AG09319 (cell line): ENCODE measurements around the gene NDUFS7.

ENCODE experiments used
- DNase-seq: peaks from one replicate; pipeline ENCODE4 v3.0.0-alpha.2; 2010; ENCODE audit warnings: low read depth; ENCODE audit errors: extremely low read depth
- CTCF ChIP-seq: IDR thresholded peaks from 2 replicates; pipeline ENCODE4 v1.5.1; 2011; ENCODE audit warnings: low read depth, mild to moderate bottlenecking, inconsistent platforms, low read length, moderate library complexity

Gene NDUFS7

GRCh38 chr19:1428738-1429391 is 45.2 kb downstream of the NDUFS7 start:
- no peak for DNase-seq
- TF ChIP-seq CTCF = no peak

GRCh38 chr19:1429750-1430149 is 46.0 kb downstream of the NDUFS7 start:
- DNase-seq = no peak
- no peak for TF ChIP-seq CTCF

- no peak for TF ChIP-seq CTCF
- no peak for DNase-seq
Measured at GRCh38 chr19:1430246-1430645, 46.5 kb downstream of the NDUFS7 start.

GRCh38 chr19:1431759-1432506 is 48.2 kb downstream of the NDUFS7 start:
- TF ChIP-seq CTCF = no peak
- DNase-seq = no peak

- TF ChIP-seq CTCF = no peak
- DNase-seq = no peak
Measured at GRCh38 chr19:1432507-1432887, 48.8 kb downstream of the NDUFS7 start.

- TF ChIP-seq CTCF = no peak
- no peak for DNase-seq
Measured at GRCh38 chr19:1433119-1434039, 49.7 kb downstream of the NDUFS7 start.

GRCh38 chr19:1434040-1434366 is 50.3 kb downstream of the NDUFS7 start:
- no peak for TF ChIP-seq CTCF
- DNase-seq = no peak
